ENCODE data around the gene HPSE. TPM values are rescaled to one million over a fixed set of nuclear protein-coding genes. Genes with fewer than 3 reads are reported as not detected.

HPSE gene
- total and polyA plus RNA-seq, 2 experiments from 2014 or later, result 2.2 to 2.9 TPM

DNA sequence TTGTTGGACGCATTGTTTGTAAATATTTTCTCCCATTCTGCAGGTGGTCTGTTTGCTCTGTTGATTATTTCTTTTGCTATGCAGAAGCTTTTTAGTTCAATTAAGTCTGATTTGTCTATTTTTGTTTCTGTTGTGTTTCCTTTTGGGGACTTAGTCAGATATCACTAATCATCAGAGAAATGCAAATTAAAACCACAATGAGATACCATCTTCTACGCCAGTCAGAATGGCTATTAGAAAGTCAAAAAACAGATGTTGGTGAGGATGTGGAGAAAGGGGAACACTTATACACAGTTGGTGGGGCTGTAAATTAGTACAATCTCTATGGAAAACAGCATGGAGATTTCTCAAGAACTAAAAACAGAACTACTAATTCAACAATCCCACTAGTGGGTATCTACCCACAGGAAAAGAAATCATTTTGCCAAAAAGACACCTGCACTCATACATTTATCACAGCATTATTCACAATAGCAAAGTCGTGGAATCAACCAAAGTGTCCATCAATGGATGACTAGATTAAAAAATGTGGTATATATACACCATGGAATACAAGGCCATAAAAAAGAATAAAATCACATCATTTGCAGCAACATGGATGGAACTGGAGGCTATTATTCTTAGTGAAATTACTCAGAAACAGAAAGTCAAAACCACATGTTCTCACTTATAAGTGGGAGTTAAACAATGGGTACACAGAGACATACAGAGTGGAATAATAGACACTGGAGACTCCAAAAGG is 58.2 kb downstream of the HPSE start:
- peaks cover 7% of the 10 kb centered on the region; the same call in 2 of the 3 replicates for H3K36me3 Mint-ChIP-seq (ENCODE audit: low read depth)
- H3K9me3 Mint-ChIP-seq, result no peaks in the 10 kb centered on the region
- Histone ChIP-seq H2AFZ (no peak overlapping the region), H3K27me3 (ENCODE audit: insufficient read depth) (no peaks in the 10 kb centered on the region), H3K79me2 (replicated peaks; ENCODE audit: insufficient read depth) (peaks cover 5% of the 10 kb centered on the region; the same call in 1 of the 2 replicates), H4K20me1 (replicated peaks; ENCODE audit: insufficient read depth) (peaks cover 4% of the 10 kb centered on the region), H3K36me3 (ENCODE audit: insufficient read depth) (peaks cover 3% of the 10 kb centered on the region; the same call in 1 of the 2 replicates), H3K4me2 (no peak overlapping the region), H3K4me1 (ENCODE audit: insufficient read depth) (no peaks in the 10 kb centered on the region), H3K4me3 (no peak overlapping the region), H3F3A (replicated peaks; ENCODE audit: low read depth) (no peaks in the 10 kb centered on the region), H3K27ac (ENCODE audit: low read depth) (no peak overlapping the region), H3K9me2 (ENCODE audit: insufficient read depth) (no peaks in the 10 kb centered on the region)
- TF ChIP-seq POLR2AphosphoS5 (IDR thresholded peaks at IDR 0.05; ENCODE audit: low read depth), result no peak
- TF ChIP-seq, protein P1, sequence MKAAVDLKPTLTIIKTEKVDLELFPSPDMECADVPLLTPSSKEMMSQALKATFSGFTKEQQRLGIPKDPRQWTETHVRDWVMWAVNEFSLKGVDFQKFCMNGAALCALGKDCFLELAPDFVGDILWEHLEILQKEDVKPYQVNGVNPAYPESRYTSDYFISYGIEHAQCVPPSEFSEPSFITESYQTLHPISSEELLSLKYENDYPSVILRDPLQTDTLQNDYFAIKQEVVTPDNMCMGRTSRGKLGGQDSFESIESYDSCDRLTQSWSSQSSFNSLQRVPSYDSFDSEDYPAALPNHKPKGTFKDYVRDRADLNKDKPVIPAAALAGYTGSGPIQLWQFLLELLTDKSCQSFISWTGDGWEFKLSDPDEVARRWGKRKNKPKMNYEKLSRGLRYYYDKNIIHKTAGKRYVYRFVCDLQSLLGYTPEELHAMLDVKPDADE (IDR thresholded peaks at IDR 0.05), result no peak
- no peak for TF ChIP-seq ZNF114 (CRISPR knock-in tag; IDR thresholded peaks at IDR 0.05)
- TF ChIP-seq, protein P2, sequence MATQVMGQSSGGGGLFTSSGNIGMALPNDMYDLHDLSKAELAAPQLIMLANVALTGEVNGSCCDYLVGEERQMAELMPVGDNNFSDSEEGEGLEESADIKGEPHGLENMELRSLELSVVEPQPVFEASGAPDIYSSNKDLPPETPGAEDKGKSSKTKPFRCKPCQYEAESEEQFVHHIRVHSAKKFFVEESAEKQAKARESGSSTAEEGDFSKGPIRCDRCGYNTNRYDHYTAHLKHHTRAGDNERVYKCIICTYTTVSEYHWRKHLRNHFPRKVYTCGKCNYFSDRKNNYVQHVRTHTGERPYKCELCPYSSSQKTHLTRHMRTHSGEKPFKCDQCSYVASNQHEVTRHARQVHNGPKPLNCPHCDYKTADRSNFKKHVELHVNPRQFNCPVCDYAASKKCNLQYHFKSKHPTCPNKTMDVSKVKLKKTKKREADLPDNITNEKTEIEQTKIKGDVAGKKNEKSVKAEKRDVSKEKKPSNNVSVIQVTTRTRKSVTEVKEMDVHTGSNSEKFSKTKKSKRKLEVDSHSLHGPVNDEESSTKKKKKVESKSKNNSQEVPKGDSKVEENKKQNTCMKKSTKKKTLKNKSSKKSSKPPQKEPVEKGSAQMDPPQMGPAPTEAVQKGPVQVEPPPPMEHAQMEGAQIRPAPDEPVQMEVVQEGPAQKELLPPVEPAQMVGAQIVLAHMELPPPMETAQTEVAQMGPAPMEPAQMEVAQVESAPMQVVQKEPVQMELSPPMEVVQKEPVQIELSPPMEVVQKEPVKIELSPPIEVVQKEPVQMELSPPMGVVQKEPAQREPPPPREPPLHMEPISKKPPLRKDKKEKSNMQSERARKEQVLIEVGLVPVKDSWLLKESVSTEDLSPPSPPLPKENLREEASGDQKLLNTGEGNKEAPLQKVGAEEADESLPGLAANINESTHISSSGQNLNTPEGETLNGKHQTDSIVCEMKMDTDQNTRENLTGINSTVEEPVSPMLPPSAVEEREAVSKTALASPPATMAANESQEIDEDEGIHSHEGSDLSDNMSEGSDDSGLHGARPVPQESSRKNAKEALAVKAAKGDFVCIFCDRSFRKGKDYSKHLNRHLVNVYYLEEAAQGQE (IDR thresholded peaks at IDR 0.05; ENCODE audit: unreplicated experiment), result no peak
- TF ChIP-seq EZH2phosphoT487 (IDR thresholded peaks at IDR 0.05; ENCODE audit: unreplicated experiment), result no peak
- no peak for TF ChIP-seq STAT1 (IDR thresholded peaks at IDR 0.05; ENCODE audit: unreplicated experiment)
- TF ChIP-seq JUNB (IDR thresholded peaks at IDR 0.05; ENCODE audit: unreplicated experiment), result no peak
- no peak for TF ChIP-seq CTCF (conservative IDR thresholded peaks at IDR 0.05; ENCODE audit: low read depth in 2 of 2)
- no peak for TF ChIP-seq EZH2 (IDR thresholded peaks at IDR 0.05; ENCODE audit: low read depth, unreplicated experiment)
- no peak for TF ChIP-seq NANOG (IDR thresholded peaks at IDR 0.05; ENCODE audit: borderline replicate concordance)
- TF ChIP-seq ZNF331 (CRISPR knock-in tag; IDR thresholded peaks at IDR 0.05; ENCODE audit: low read depth), result no peak
- no peak for TF ChIP-seq CREB1 (CRISPR knock-in tag; IDR thresholded peaks at IDR 0.05; ENCODE audit: low read depth)
- no peak for TF ChIP-seq ZNF462 (CRISPR knock-in tag; IDR thresholded peaks at IDR 0.05)
- no peak overlapping the region for H3K4me3 Mint-ChIP-seq
- ATAC-seq (no peak), DNase-seq (ENCODE audit: low spot score) (no peak)
- H3K27me3 Mint-ChIP-seq (ENCODE audit: insufficient read depth, low read depth, poor library complexity), result no peaks in the 10 kb centered on the region
- H3K4me1 Mint-ChIP-seq, result no peaks in the 10 kb centered on the region
- no peak overlapping the region for H3K27ac Mint-ChIP-seq

Data from GM23338 (cell line).